Activated CD4-positive, alpha-beta T cell treated with anti-CD3 and anti-CD28 coated beads for 36 hours (primary cell): ENCODE measurements around the gene NOP14. TPM values are rescaled to one million over a fixed set of nuclear protein-coding genes. Genes with fewer than 3 reads are reported as not detected.
"Not testable (repeated sequence)": the region's sequence is repeated elsewhere in the genome, so short reads cannot be mapped to it uniquely, and the experiment has no call there.

Experiments
- ATAC-seq: fragments of 200-7000 bp; cut with Tn5 transposase; one replicate; pipeline ENCODE4 v1.10.0; 2021; ENCODE audit warnings: mild to moderate bottlenecking, moderate library complexity
- CTCF ChIA-PET: fragments of 350-600 bp; sonication (Branson Sonifier 250); formaldehyde crosslinking; loops from one replicate; lab custom pipeline; 2021; ENCODE audit warnings: antibody characterized with exemption; lab: Charles Lee
- POLR2A ChIA-PET: fragments of 350-600 bp; sonication (Branson Sonifier 250); formaldehyde crosslinking; loops from one replicate; lab custom pipeline; 2021; ENCODE audit warnings: antibody characterized with exemption, inconsistent platforms; lab: Charles Lee
- DNase-seq: peaks from one replicate; pipeline ENCODE4 v3.0.0-alpha.2; 2020
- H3K27ac Mint-ChIP-seq: one replicate; pipeline ENCODE4 v1.8.0; 2021; ENCODE audit warnings: mixed read lengths
- H3K27me3 Mint-ChIP-seq: one replicate; pipeline ENCODE4 v1.8.0; 2021; ENCODE audit warnings: mixed read lengths
- H3K36me3 Mint-ChIP-seq: one replicate; pipeline ENCODE4 v1.8.0; 2021; ENCODE audit warnings: low read depth, mixed read lengths
- H3K4me1 Mint-ChIP-seq: one replicate; pipeline ENCODE4 v1.8.0; 2021; ENCODE audit warnings: mixed read lengths
- H3K4me3 Mint-ChIP-seq: one replicate; pipeline ENCODE4 v1.8.0; 2021; ENCODE audit warnings: mild to moderate bottlenecking, moderate library complexity, mixed read lengths
- H3K9me3 Mint-ChIP-seq: one replicate; pipeline ENCODE4 v1.8.0; 2021; ENCODE audit warnings: low read depth, mixed read lengths
- intact Hi-C, 2 experiments: fragments of 100-400 bp; cut with DNase I in 1 of 2; cut with micrococcal nuclease in 1 of 2; formaldehyde crosslinking; loops; one replicate each; pipeline versions ENCODE4 v1.14.2 to v1.15.1; 2022 to 2024; cut with DNase I, micrococcal nuclease
- total RNA-seq, 2 experiments: library from RNA; stranded (reverse); gene quantifications; one replicate each; pipeline ENCODE4 v1.2.3, GENCODE V29; 2021

The NOP14 gene
- total RNA-seq, 2 experiments from 2014 or later: 86.8 to 106 TPM

- ChIA-PET POLR2A (no interaction called here), CTCF (no interaction called here)
- ATAC-seq (peak; percentile 3), DNase-seq (peak; percentile 14)
- H3K36me3 Mint-ChIP-seq: peaks cover 77% of the 10 kb centered on the region
- H3K27me3 Mint-ChIP-seq: no peaks in the 10 kb centered on the region
- intact Hi-C loops: no loop called here
- H3K27ac Mint-ChIP-seq: peak overlapping the region; percentile 12
- H3K4me3 Mint-ChIP-seq: no peak overlapping the region
- peaks cover 33% of the 10 kb centered on the region for H3K4me1 Mint-ChIP-seq
- H3K9me3 Mint-ChIP-seq: no peaks in the 10 kb centered on the region
These were observed 21.1 kb downstream of the NOP14 start for GRCh38 chr4:2942037-2942531.

GRCh38 chr4:2941138-2942036 is 21.8 kb downstream of the NOP14 start:
- Mint-ChIP-seq H3K36me3 (peaks cover 78% of the 10 kb centered on the region), H3K4me3 (no peak overlapping the region), H3K27ac (peak overlapping the region; percentile 67), H3K9me3 (no peaks in the 10 kb centered on the region), H3K4me1 (peaks cover 40% of the 10 kb centered on the region), H3K27me3 (no peaks in the 10 kb centered on the region)
- intact Hi-C loops: no loop called here
- DNase-seq (no peak), ATAC-seq (no peak)
- CTCF ChIA-PET: interaction anchor here (1.0 kb wide), 1 partner anchor 8 kb away, joined by 3 read pairs; no protein-coding TSS in a partner anchor
- POLR2A ChIA-PET: no interaction called here

- no peaks in the 10 kb centered on the region for H3K9me3 Mint-ChIP-seq
- no peaks in the 10 kb centered on the region for H3K27me3 Mint-ChIP-seq
- peaks cover 82% of the 10 kb centered on the region for H3K36me3 Mint-ChIP-seq
- no peak overlapping the region for H3K4me3 Mint-ChIP-seq
- peak overlapping the region; percentile 67 for H3K27ac Mint-ChIP-seq
- H3K4me1 Mint-ChIP-seq: peaks cover 49% of the 10 kb centered on the region
- ChIA-PET POLR2A (no interaction called here), CTCF (interaction anchor here (1.0 kb wide), 1 partner anchor 9 kb away, joined by 3 read pairs; no protein-coding TSS in a partner anchor)
- ATAC-seq: no peak
- peak; percentile 3 for DNase-seq
- intact Hi-C loops: no loop called here
These were observed 22.7 kb downstream of the NOP14 start for GRCh38 chr4:2940267-2941137.

- no peaks in the 10 kb centered on the region for H3K27me3 Mint-ChIP-seq
These were observed 23.6 kb downstream of the NOP14 start for GRCh38 chr4:2939383-2940243.

GRCh38 chr4:2938906-2939305 is 24.3 kb downstream of the NOP14 start:
- POLR2A ChIA-PET: interaction anchor here (0.7 to 1.1 kb wide), 2 partner anchors 11 to 23 kb away, joined by 4 to 5 read pairs; no protein-coding TSS in a partner anchor
- CTCF ChIA-PET: interaction anchor here (1.4 kb wide), 1 partner anchor 175 kb away, joined by 3 read pairs; no protein-coding TSS in a partner anchor
- Mint-ChIP-seq H3K36me3 (peaks cover 73% of the 10 kb centered on the region), H3K27me3 (no peaks in the 10 kb centered on the region), H3K4me3 (no peak overlapping the region), H3K27ac (peak overlapping the region; percentile 77), H3K4me1 (peaks cover 47% of the 10 kb centered on the region), H3K9me3 (no peaks in the 10 kb centered on the region)
- DNase-seq: no peak
- ATAC-seq: no peak
- intact Hi-C loops: loop anchor here (5.0 to 10.0 kb wide), 4 partner anchors 92 to 1217 kb away; partner anchors contain the start of genes TACC3 (in 1 of the 2) and TMEM129 (in 1 of the 2)

More at GRCh38 chr4:2939383-2940243, 23.6 kb downstream of the NOP14 start:
- intact Hi-C loops: loop anchor here (5.0 to 10.0 kb wide), 4 partner anchors 92 to 1217 kb away; partner anchors contain the start of genes TACC3 (in 1 of the 2) and TMEM129 (in 1 of the 2)
- Mint-ChIP-seq H3K27ac (peak overlapping the region; percentile 77), H3K36me3 (peaks cover 79% of the 10 kb centered on the region), H3K4me3 (no peak overlapping the region), H3K9me3 (no peaks in the 10 kb centered on the region), H3K4me1 (peaks cover 50% of the 10 kb centered on the region)
- CTCF ChIA-PET: interaction anchor here (1.4 kb wide), 1 partner anchor 176 kb away, joined by 3 read pairs; no protein-coding TSS in a partner anchor
- no peak for ATAC-seq
- POLR2A ChIA-PET: interaction anchor here (1.1 kb wide), 1 partner anchor 22 kb away, joined by 5 read pairs; no protein-coding TSS in a partner anchor
- DNase-seq: peak; percentile 52

GRCh38 chr4:2938411-2938810 is 24.8 kb downstream of the NOP14 start:
- H3K9me3 Mint-ChIP-seq, H3K4me3 Mint-ChIP-seq, H3K27me3 Mint-ChIP-seq, H3K27ac Mint-ChIP-seq, ATAC-seq, DNase-seq: not testable (repeated sequence)
- ChIA-PET CTCF (interaction anchor here (0.7 to 3.8 kb wide), 3 partner anchors 15 to 182 kb away, joined by 3 to 45 read pairs (median 3); partner anchors contain the start of gene TNIP2), POLR2A (interaction anchor here (0.7 to 3.7 kb wide), 2 partner anchors 12 to 16 kb away, joined by 4 to 40 read pairs; no protein-coding TSS in a partner anchor)
- intact Hi-C loops: loop anchor here (5.0 to 10.0 kb wide), 4 partner anchors 91 to 1216 kb away; partner anchors contain the start of genes TACC3 (in 1 of the 2) and TMEM129 (in 1 of the 2)
- peaks cover 71% of the 10 kb centered on the region for H3K36me3 Mint-ChIP-seq
- H3K4me1 Mint-ChIP-seq: peaks cover 47% of the 10 kb centered on the region

- H3K4me3 Mint-ChIP-seq: peak overlapping the region; percentile 90
- no peaks in the 10 kb centered on the region for H3K27me3 Mint-ChIP-seq
- peaks cover 51% of the 10 kb centered on the region for H3K4me1 Mint-ChIP-seq
- H3K9me3 Mint-ChIP-seq: no peaks in the 10 kb centered on the region
- DNase-seq: no peak
- H3K36me3 Mint-ChIP-seq: peaks cover 72% of the 10 kb centered on the region
- no peak overlapping the region for H3K27ac Mint-ChIP-seq
- ChIA-PET CTCF (interaction anchor here (0.7 to 3.8 kb wide), 4 partner anchors 16 to 182 kb away, joined by 3 to 45 read pairs (median 4); partner anchors contain the start of gene TNIP2), POLR2A (interaction anchor here (3.7 kb wide), 1 partner anchor 16 kb away, joined by 40 read pairs; no protein-coding TSS in a partner anchor)
- ATAC-seq: no peak
- intact Hi-C loops: loop anchor here (2.0 to 10.0 kb wide), 6 partner anchors 91 to 1216 kb away; partner anchors contain the start of genes TACC3 (in 1 of the 2) and TMEM129 (in 1 of the 2)
These were observed 25.2 kb downstream of the NOP14 start for GRCh38 chr4:2937986-2938385.

- Mint-ChIP-seq H3K4me1 (peaks cover 52% of the 10 kb centered on the region), H3K9me3 (no peaks in the 10 kb centered on the region), H3K4me3 (peak overlapping the region; percentile 90), H3K27me3 (no peaks in the 10 kb centered on the region), H3K36me3 (peaks cover 69% of the 10 kb centered on the region), H3K27ac (peak overlapping the region; percentile 95)
- DNase-seq: peak; percentile 54
- intact Hi-C loops: loop anchor here (2.0 to 10.0 kb wide), 6 partner anchors 90 to 1215 kb away; partner anchors contain the start of genes TACC3 (in 1 of the 2) and TMEM129 (in 1 of the 2)
- CTCF ChIA-PET: interaction anchor here (0.7 to 3.8 kb wide), 7 partner anchors 7 to 173 kb away, joined by 3 to 45 read pairs (median 8); no protein-coding TSS in a partner anchor
- POLR2A ChIA-PET: interaction anchor here (1.0 to 3.7 kb wide), 7 partner anchors 10 to 191 kb away, joined by 4 to 40 read pairs (median 7); partner anchors contain the start of genes GRK4 and NOP14
- no peak for ATAC-seq
These were observed 25.9 kb downstream of the NOP14 start for GRCh38 chr4:2937146-2937857.

- DNase-seq: peak; percentile 85
- no peaks in the 10 kb centered on the region for H3K9me3 Mint-ChIP-seq
- ChIA-PET CTCF (interaction anchor here (1.1 to 3.8 kb wide), 7 partner anchors 8 to 173 kb away, joined by 3 to 45 read pairs (median 8); no protein-coding TSS in a partner anchor), POLR2A (interaction anchor here (1.0 to 3.7 kb wide), 7 partner anchors 10 to 191 kb away, joined by 4 to 40 read pairs (median 7); partner anchors contain the start of genes GRK4 and NOP14)
- H3K4me1 Mint-ChIP-seq: peaks cover 54% of the 10 kb centered on the region
- no peaks in the 10 kb centered on the region for H3K27me3 Mint-ChIP-seq
- H3K36me3 Mint-ChIP-seq: peaks cover 70% of the 10 kb centered on the region
- intact Hi-C loops: loop anchor here (1.0 to 10.0 kb wide), 13 partner anchors 18 to 1214 kb away; partner anchors contain the start of genes ADD1 (in 1 of the 2), HTT (in 1 of the 2), HTT-AS (in 1 of the 2) and RNF4 (in 1 of the 2)
- H3K4me3 Mint-ChIP-seq: peak overlapping the region; percentile 90
- peak; percentile 54 for ATAC-seq
- H3K27ac Mint-ChIP-seq: peak overlapping the region; percentile 95
These were observed 26.4 kb downstream of the NOP14 start for GRCh38 chr4:2936773-2937145.
